NCI-H774 (cell line): ENCODE results near the gene IGF2BP1.
"Not testable (repeated sequence)": the region's sequence is repeated elsewhere in the genome, so short reads cannot be mapped to it uniquely, and the experiment has no call there.

ENCODE experiments used
- DNase-seq: peaks from one replicate; lab custom pipeline; 2025; lab: John Stamatoyannopoulos, UW

IGF2BP1 gene

DNA sequence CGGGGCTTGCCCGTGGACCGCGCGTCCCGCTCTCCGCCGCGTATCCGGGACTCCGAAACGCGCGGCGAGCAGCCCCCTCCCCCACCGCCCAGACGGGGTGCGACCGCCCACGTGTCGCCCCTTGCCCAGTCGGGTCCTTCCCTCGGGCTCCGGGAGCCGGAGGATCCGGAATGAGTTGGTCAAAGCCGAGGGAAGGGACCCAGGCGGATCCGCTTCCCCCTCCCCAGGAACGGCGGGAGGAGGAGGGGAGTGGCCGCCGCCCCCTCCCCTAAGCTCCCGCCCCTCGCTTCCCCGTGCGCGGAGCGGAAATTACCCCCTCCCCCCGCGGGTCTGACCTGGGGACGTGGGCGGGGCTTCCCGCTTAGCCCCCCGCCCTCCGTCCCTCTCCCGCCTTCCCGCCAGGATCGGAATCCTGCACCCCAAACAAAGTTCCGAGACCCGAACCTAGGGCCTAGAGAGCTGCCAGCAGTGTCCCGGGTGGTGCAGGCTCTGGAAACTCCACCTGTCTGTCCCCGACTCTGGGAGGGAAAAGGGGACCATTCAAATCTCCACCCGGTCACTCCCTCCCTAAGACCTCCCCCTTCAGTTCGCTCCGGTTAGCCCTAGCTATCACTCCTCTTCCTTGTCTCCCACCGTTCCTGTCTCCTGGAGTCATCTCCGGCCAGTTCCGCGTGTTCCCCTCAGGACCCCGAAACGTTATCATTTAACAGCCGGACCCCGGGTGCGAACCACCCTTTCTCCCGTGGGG, 1.0 kb upstream of the IGF2BP1 start:
- no peak for DNase-seq

DNA sequence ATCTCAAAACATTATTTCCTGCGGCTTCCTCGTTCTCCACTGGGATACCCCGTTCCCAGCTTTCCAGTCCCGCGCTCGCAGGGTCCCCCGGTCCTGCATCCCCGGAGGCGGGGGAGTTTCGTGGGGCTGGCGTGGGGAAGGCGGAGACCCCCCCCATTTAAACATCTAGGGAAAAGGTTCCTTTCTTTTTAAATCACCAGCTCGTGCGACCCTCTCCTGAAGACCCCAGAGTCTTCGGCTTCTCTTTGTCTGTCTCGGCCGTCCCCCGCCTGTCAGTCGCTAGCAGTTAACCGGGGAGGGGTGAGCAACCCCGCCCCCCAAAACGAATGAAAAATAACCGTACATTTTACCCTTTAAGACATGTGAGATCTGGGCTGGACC, 473 bp upstream of the IGF2BP1 start:
- DNase-seq: no peak

DNA sequence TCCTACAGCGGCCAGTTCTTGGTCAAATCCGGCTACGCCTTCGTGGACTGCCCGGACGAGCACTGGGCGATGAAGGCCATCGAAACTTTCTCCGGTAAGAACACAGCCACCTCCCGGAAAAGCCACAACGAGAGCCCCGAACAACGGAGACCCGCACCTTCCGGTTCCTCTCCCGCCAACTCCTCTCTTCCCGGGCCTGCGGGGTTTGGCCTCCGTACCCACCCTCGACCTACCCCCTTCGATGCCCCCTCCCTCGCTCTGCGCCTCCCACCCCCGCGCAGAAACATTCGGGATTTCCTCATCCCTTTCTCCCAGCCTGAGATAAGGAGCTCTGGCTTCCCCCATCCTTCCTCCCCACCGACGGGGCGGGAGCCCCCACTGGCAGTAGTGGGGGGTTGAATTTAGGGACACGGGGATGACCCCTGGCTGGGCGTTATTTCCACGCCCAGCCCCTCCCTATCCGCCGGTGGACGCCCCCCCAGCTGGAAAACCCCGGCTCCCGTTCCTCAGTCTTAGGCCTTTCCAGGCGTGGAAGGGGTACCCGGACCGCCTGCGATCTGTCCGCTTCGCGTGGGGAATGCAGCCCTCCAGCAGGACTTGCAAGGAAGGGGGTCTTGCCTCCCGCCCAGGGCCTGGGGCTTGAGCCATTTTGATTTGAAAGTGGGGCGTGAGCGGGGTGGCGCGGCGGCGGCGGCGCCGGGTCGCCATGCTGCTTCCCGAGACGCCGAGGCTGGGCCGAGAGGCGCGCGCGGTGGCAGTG, 822 bp downstream of the IGF2BP1 start:
- DNase-seq: no peak

DNA sequence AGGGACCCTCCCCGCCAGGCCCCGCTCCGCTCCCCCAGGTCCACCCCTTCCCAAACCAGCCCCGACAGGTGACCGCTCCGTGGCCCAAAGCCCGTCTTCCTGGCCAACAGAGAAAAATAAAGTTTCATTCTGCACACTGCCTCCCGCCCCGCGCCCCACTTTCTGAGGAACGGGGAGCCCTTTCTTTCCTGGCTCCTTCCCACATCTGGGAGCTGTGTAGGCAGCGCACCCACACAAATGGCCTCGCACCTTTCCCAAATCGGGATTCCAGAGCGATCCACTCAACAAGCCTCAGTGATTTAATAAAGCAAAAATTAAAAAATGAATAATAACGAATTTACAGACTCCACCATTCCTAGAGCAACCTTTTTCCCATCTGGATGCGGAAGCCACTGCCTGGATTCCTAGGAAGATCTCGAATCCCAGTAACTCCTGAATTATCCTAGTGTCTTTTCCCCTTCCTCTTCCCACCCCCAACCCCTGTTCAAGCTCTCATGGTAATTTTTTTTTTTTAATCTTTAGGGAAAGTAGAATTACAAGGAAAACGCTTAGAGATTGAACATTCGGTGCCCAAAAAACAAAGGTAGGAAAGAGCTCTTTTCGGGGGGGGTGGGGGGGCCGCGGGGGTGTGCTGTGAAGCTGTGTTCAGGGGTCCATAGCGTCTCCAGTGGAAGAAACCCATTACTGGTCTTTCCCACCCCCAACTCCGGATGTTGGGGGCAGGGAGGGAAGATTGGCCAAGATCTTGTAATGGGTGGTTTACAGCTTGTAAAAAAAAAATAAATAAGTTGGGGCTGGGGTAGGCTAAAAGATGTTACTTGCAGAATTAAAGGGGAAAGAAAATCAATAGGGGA, 1.6 kb downstream of the IGF2BP1 start:
- no peak for DNase-seq

DNA sequence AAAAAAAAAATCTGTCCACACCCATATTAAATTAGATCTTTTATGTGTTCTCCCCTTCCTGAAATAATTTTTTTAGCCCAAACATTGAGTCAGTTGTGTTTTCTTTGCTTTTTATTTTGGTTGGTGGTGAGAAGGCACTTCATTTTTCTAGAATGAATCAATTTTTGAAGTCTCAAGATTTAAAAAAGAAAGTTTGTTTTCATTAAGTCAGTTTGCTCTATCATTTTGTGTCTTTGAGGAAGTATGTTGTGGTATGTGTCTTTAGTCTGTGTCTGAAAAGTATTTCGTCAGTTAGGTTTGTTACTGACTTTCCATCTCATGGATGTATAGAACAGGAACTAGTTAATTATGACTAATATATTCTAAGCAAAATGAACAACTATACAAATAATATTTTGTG, 3.8 kb downstream of the IGF2BP1 start:
- DNase-seq: no peak

DNA sequence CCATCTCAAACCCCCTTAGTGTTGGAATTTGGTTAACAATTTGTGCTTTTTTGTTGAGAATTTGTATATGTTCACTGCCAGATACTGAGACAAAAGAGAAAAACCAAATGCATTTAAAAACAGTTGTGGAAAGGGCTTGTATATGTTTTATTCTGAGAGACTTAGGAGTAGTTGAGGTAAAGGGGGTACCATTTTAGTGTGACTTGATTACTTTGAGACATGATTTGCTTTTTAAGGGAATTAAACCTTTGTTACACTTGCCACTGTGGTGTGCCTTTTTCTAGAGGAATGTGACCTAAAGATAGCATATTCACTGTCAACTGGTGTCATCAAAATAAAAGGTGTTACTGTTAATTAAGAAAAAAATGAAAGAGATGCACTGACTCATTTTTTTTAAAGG, 4.5 kb downstream of the IGF2BP1 start:
- DNase-seq: no peak

DNA sequence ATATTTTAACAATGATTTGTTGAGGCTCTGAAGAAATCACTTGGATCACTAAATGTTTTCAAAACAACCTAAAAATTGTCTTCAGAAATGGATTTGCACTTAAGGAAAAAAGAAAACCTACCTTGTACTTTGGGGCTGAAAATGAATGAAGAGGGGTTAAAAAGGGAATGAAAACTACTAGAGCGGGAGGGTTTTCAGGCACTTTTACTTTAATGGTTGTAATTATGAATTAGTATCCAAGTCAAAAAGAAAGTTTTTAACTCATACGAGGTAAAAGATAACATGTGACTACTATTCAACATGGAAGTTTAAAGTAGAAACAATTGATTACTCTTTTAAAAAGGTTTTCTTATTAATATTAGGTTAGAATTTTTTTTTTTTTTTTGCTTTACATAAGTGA, 5.1 kb downstream of the IGF2BP1 start:
- DNase-seq: no peak

DNA sequence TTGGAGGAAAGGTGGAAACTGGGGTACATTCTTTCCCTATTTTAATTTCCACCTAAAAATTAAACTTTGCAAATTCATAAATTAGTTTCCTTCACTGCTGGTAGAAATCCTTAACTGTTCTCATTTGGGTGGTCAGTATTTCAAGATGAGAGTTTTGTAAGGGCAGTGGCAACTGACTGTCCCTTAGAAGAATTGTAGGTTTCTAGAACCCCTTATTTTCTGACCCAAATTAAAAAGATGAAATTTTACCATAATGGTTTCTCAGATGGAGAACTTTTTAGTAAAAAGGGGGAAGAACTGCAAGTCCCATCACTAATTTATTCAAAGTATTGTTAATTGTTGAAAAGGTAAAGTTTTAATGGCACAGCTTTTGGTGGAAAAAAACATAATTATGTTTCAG, 5.6 kb downstream of the IGF2BP1 start:
- DNase-seq: no peak

DNA sequence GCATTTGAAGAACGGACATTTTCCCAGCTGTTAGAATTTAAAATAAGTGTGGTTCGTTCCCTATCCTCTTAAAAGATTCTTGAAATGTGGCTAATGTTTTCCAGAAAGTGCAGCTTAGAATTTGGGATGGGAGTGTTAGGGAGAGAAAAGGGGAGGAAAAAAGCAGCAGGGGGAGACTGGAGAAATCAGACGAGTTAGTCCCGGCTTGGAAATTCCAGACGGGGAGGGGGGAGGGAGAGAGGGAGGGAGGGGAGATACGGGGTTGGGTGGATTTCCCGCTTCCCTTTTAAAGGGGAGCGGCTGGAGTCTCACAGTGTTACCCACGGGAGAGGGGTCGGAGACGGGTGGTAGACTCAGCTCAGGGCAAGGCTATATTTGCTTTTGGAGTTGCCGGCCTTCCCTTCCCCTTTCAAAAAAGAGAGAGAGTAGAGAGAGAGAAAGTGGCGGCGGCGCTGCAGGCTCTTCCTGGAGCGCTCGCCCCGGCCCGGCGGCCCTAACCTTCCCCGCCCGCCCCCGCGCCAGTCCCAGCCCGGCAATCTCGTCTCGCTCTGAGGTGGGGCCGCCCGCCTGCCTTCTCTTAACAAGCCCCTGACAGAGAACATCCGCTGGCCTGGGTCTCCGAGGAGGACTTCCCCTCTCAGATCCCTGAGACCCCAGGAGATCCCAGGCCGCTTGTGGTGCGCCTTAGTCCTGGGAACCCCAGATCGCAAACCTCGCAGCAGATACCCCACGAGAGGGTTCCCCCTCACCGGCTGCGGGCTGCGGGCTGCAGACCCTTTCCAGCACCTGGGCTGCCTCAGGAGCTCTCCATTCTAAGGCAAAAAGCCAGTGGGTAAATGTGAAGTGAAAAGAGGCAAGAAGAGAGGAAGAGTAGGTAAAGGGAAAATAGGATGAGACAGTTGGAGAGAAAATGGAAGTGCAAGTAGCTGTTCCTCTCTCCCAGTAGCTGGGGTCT, 6.6 kb downstream of the IGF2BP1 start:
- no peak for DNase-seq

DNA sequence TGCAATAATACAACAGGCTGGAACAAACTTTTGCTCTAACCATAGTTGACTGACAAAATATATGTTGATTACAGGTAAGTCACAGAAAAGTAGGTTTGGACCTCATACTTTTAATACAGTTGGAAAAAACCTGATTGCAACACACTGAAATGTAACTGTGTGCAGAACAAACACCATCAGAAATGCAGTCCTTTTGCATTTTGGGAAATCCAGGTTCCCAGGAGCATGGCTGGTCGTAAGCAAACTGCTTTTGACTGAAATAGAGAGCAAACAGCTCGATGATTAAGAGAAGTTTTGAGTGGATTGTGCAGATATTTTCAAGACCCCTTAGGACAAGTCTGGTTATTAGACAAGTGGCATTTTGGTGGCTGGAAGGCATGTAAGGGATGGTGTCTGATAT, 8.0 kb downstream of the IGF2BP1 start:
- no peak for DNase-seq

DNA sequence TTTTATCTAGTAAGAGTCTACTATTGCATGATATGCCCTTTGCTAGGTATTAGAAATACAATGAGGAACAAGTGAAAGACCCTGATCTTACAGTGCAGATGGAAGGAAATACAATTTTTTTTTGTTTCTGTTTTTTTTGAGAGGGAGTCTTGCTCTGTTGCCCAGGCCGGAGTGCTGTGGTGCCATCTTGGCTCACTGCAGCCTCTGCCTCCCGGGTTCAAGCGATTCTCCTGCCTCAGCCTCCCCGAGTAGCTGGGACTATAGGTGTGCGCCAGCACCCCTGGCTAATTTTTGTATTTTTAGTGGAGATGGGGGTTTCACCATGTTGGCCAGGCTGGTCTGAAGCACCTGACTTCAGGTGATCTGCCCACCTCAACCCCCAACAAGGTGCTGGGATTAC, 11.7 kb downstream of the IGF2BP1 start:
- not testable (repeated sequence) for DNase-seq

DNA sequence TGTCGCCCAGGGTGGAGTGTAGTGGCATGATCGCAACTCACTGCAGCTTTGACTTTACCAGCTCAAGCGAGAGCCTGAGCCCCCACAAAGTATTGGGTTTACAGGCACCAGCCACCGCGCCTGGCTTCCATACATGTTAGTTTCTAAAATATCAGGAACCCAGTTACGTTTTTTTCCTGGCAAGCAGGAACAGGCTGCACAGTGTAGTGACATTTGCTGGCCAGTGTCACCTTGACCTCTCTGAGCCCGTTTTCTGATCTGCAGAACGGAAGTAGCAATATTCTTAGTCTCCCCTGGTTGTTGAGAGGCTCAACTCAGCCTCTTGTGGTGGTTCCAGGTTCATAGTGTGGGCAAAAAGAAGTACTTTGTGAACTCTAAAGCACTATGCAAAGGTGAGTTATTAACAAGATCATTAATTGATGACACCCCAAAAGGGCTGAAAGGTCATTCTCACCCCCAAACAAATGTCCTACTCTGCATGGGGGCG, 15.6 kb downstream of the IGF2BP1 start:
- no peak for DNase-seq

DNA sequence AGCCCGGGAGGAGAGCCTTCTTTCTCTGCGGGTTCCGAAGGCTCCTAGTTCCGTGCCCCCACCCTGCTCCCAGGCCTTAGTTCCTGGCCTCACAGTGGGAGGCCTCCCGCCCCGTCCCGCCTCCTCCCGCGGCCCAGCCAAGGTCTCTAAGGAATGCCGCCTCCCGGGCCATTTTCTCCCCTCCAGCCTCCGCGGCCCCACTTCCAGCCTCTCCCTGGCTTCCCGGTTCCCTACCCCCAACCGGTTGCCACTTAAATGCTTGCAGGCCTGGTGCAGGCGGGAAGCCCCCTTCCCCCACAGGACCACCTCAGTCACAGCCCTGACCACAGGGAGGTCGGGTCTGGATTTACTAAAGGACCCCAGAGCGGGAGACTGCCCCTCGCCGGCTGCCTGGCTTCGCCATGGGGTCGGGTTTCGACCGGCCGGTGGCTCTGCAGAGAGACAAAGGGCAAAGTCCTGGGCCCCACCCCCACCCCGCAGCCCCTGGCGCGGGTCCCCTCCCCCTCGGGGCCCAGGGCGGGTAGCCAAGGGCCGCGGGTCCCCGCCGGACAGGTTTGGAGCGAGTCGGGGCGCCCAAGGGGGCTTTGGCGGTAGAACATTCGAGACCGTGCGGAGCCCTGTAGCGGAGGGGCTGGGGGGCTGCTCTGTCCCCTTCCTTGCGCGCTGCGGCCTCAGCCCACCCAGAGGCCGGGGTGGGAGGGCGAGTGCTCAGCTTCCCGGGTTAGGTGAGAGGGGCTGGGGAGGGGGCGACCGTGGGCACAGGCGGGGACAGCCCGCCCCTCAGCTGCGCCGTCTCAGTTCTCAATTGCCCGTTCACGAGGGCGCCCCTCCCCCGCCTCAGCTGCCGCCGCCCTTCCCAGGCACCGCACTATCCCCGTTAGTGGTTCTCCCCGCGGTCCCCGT, 16.4 kb downstream of the IGF2BP1 start:
- no peak for DNase-seq

DNA sequence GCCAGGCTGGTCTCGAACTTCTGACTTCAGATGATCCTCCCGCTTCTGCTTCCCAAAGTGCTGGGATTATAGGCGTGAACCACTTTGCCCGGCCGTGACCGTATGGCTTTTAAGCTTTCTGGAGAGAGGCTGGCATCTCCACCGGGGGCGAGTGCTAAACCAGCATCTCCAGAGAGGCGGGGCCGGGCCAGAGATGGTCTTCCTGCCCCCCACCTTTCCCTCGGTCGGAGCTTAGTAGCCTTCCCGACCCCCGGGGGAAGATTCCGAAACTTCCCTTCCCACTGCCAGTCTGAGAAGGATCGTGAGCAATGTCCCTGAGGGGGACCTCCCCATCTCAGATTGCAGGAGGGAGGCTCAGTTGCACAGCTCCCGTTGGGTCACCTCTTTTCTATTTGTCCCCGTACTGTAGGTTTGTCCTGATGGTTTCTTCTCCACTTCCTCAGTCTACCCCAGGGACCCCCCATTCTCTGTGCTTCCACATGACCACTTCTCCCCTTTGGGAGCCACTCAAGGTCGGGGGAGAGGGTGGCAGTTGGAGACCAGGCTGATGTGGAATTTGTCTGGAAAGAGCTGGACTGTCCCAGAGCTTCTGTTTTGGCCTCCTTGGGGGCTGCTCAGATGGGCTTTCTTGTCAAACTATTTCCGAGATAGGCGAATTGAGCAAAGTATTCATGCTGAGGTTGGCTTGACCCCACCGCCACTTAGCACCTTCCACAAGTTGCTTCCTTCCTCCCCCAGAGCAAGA, 18.2 kb downstream of the IGF2BP1 start:
- no peak for DNase-seq

DNA sequence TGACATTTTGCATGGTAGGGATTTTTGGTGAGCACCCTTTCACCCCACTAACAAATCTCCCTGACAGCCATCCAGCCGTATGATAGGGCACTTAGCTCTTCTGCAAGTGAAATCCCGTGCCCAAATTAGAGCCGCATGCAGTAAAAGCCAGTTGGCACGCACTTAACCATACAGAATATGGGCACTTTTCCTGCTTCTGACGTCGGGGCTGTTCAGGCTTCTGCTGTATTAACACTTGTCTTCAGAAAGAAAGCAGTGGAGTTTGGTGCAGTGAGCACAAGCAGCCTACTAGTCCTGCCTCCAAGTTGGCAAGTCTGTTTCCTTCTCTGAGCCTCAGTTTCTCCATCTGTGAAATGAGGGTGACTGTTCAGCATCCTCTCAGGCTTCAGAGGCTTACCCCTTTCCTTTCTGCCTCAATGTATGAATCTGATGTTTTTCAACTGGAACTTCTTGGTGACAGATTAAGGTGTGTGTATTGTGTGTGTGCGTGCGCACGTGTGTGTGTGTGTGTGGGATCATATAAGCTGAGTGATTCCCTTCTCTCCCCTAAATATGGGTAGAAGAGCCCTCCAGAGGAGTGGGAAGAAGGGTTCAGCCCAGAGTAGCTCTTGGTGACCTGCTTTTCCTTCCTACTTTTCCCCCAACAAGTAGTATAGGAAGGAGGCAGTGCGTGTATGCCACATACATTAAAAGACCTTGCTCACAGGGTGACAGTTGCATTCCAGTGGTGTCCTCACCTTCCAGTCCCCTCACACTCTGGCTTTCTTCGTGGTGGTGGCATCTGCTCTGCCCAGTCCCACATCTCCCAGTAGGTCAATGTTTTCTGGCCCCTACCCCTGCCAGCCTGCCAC, 19.0 kb downstream of the IGF2BP1 start:
- DNase-seq: no peak

DNA sequence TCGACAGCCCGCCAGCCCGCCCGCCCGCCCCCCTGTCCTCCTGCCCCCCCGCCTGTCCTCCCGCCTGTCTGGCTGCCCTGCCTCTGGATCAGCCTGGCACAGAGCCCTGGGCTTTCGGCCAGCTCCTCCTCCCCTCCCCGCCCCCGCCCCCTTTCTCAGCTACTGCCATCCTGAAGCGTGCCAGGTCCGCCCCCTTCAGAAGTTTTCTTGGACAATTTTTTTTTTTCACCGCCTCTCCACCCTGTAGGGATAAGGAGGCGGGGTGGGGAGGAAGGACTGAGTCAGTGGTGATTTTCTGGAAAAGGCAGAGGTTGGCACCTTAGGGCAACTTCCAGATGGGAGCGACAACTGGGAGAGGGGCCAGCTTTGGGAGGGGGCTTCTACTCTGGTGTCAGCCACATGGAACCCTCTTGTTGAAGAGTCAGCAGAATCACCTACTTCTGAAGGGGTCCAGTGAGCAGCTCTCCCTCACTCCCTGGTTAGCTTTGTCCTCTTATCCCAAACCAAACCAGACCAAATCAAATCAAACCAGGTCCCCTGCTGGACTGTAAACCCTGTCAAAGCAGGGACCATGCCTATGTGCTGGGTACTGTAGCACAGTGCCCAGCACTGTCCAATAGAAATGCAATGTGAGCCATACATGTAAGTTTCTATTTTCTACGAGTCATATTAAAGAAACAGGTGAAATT, 19.7 kb downstream of the IGF2BP1 start:
- DNase-seq: no peak

DNA sequence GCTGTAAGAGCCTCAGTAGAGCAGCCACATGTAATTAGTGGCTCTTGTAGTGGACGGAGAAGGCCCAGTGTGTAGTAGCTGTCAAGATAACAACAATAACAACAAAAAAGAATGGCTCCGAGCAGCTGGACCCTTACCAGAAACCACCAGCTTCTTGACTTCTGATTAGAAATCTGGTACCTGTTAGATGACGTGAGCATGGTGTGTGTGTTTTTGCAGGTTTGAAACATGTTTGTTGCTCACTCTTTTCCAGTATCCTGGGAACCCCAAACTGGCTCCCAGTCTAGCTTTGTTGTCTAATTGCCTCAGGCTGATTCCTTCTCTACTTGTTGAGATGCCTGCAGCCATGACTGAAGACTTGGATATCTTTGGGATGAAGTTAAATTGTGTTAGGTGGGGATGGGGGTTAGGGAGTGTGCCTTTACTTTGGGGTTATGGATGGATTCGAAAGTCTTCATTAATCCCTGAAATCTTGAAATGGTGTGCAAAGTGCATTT, 21.0 kb downstream of the IGF2BP1 start:
- DNase-seq: no peak

DNA sequence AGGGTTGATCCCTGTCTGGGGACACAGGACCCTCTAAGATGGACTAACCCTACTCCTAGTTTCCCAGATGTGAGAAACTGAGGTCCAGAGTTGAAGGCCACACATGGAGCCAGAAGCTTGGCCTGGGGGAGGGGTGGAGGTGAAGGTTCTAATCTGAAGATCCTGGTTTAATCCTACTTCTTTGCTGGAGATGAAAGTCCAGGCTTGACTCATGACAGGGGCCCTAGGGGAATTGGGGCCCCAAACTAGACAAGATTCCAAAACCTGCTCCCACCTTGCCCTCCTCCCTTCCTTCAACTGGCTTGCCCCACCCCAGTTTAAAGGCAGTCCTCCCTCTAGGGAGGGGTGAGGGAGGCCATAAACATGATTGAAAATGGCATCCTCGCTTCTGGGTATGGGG, 21.6 kb downstream of the IGF2BP1 start:
- no peak for DNase-seq
